Activated T-cell treated with anti-CD3 and anti-CD28 coated beads, Interleukin-2, amount 50 U/mL, for 72 hours (primary cell): ENCODE measurements around the gene FAM3C. TPM values are rescaled to one million over a fixed set of nuclear protein-coding genes. Genes with fewer than 3 reads are reported as not detected.
"Not testable (repeated sequence)": the region's sequence is repeated elsewhere in the genome, so short reads cannot be mapped to it uniquely, and the experiment has no call there.

Source experiments
- ATAC-seq, 2 donors: fragments of 150-1000 bp; cut with Tn5 transposase; replicated peaks in 1 of 2; 2 replicates each; pipeline ENCODE4 v1.10.0; 2021; ENCODE audit warnings: moderate library complexity in 2 of 2, mild to moderate bottlenecking in 1 of 2
- DNase-seq, 2 donors: peaks; one replicate each; pipeline ENCODE4 v3.0.0; 2021 to 2022; ENCODE audit warnings: mixed read lengths in 1 of 2
- H3K27ac Mint-ChIP-seq: one replicate; pipeline ENCODE4 v1.8.0; 2022; ENCODE audit warnings: mild to moderate bottlenecking, moderate library complexity, mixed read lengths
- H3K27me3 Mint-ChIP-seq: one replicate; pipeline ENCODE4 v1.8.0; 2022; ENCODE audit warnings: low read depth, mixed read lengths
- H3K36me3 Mint-ChIP-seq, 2 donors: one replicate each; pipeline ENCODE4 v1.8.0; 2022; ENCODE audit warnings: mixed read lengths in 2 of 2, mild to moderate bottlenecking in 1 of 2; ENCODE audit not compliant: insufficient read depth in 2 of 2
- H3K4me1 Mint-ChIP-seq: one replicate; pipeline ENCODE4 v1.8.0; 2022; ENCODE audit warnings: low read depth, mixed read lengths
- H3K4me3 Mint-ChIP-seq, 2 donors: one replicate each; pipeline ENCODE4 v1.8.0; 2022; ENCODE audit warnings: mild to moderate bottlenecking in 2 of 2, mixed read lengths in 2 of 2, moderate library complexity in 2 of 2
- H3K9me3 Mint-ChIP-seq, 2 donors: one replicate each; pipeline ENCODE4 v1.8.0; 2022; ENCODE audit warnings: mixed read lengths in 2 of 2
- total RNA-seq, 2 donors: library from RNA; stranded (reverse); gene quantifications; one replicate each; pipeline ENCODE4 v1.2.3, GENCODE V29; 2022

Gene FAM3C
- total RNA-seq, 2 donors from 2014 or later, result 22.2 to 27.1 TPM

DNA sequence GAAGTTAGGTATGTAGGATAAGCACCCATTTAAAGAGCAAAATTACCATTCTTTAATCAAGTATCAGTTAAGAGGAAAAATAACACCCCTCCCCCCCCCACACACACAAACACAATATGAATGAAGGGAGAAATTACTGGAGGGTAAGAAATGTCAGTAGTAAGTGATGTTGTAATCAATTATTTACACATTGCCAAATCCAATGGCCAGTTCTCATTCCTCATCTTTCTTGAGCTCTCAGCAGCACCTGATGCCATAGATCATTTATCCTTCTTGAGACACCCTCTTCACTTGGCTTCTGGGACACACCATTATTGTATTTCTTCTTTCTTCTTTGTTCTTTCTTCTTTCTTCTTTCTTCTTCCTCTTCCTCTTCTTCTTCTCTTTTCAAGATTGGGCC is 33.7 kb upstream of the FAM3C start:
- Mint-ChIP-seq H3K9me3 (peaks cover 0 to 2% of the 10 kb centered on the region in 2 donors), H3K27ac (no peak overlapping the region), H3K36me3 (no peaks in the 10 kb centered on the region), H3K4me1 (no peaks in the 10 kb centered on the region), H3K4me3 (no peak overlapping the region), H3K27me3 (peaks cover under 1% of the 10 kb centered on the region)
- DNase-seq (no peak), ATAC-seq (no peak)

DNA sequence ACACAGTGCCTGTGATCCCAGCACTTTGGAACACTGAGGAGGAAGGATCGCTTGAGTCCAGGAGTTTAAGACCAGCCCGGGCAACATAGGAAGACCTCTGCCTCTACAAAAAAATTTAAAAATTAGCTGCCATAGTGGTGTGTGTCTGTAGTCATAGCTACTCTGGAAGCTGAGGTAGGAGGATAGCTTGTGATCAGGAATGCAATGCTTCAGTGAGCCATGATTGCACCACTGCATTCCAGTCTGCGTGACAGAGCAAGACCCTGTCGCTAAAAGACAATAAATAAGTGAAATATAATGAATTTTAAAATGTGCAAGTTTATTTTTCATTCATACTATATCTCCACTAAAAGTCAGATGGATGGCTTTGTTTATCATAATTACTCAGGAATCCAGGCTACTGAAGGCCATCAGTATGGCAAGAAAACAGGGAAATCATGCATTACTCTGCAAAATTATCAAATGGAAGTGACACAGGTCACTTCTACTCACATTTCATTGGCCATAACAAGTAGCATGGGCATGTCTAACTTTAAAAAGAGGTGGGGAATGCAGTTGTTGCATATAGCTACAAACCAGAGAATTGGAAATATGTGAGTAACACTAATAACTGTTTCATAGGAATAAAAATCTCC is 32.9 kb upstream of the FAM3C start:
- Mint-ChIP-seq H3K9me3 (peaks cover 0 to 2% of the 10 kb centered on the region in 2 donors), H3K27ac (no peak overlapping the region), H3K36me3 (no peaks in the 10 kb centered on the region), H3K4me3 (no peak overlapping the region), H3K27me3 (peaks cover 8% of the 10 kb centered on the region), H3K4me1 (no peaks in the 10 kb centered on the region)
- no peak for DNase-seq
- ATAC-seq, result no peak

- H3K36me3 Mint-ChIP-seq, H3K27ac Mint-ChIP-seq, DNase-seq, ATAC-seq, H3K4me1 Mint-ChIP-seq, H3K4me3 Mint-ChIP-seq, H3K27me3 Mint-ChIP-seq, H3K9me3 Mint-ChIP-seq: not testable (repeated sequence)
These were observed 25.6 kb upstream of the FAM3C start for GRCh38 chr7:121421743-121422142.

- no peak overlapping the region for H3K27ac Mint-ChIP-seq
- no peaks in the 10 kb centered on the region for H3K9me3 Mint-ChIP-seq
- ATAC-seq, result no peak
- no peak overlapping the region for H3K4me3 Mint-ChIP-seq
- H3K27me3 Mint-ChIP-seq, result peaks cover 8% of the 10 kb centered on the region
- DNase-seq, result no peak
- H3K36me3 Mint-ChIP-seq, result no peaks in the 10 kb centered on the region
- no peaks in the 10 kb centered on the region for H3K4me1 Mint-ChIP-seq
These were observed 24.9 kb upstream of the FAM3C start for GRCh38 chr7:121420976-121421375.

DNA sequence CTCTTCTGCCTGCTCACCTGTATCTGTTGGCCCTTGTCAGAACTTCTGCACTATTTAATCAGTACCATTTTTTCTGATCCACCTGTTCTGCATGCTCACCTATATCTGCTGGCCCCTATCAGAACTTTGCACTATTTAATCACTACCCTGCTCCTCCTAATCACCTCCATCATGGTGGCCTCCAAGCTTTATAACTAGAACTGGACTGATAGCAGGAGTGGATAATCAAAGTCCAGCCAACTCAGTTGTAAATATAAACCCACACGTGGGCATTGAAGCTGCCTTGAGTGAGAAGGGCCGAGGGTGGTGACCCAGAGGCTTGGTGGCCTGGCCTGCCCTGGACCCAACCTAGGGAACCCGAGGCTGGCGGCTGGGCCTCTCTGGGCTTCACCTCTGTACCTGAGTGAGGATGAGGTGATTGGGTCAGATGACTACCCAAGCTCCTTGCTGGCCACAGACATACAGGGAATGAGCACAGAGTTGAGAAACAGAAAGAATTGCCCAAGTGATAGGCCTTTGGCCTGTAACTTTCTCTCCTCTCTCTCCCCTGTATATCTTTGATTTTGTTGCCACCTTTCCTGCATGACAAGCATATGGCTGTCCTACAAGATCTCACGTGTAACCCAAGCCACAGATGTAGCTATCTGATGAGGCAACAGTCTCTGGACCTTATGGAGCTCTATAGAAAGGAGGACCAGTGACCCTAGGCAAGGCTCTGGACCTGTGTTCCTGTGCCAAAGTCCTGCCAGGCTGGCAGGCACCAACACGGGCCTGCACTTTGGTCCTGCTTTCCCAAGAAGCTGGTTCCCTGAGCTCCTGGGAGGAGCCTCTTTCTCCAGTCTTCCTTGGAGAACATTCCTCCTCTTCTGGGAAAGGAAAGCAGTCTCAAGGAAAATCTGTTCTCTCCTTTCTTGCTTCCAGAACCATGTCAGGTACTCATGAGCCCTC is 23.4 kb upstream of the FAM3C start:
- H3K27me3 Mint-ChIP-seq, result peaks cover 5% of the 10 kb centered on the region
- H3K4me3 Mint-ChIP-seq, result no peak overlapping the region
- no peak for DNase-seq
- H3K9me3 Mint-ChIP-seq, result no peaks in the 10 kb centered on the region
- ATAC-seq, result no peak
- H3K36me3 Mint-ChIP-seq, result no peaks in the 10 kb centered on the region
- no peak overlapping the region for H3K27ac Mint-ChIP-seq
- no peaks in the 10 kb centered on the region for H3K4me1 Mint-ChIP-seq

DNA sequence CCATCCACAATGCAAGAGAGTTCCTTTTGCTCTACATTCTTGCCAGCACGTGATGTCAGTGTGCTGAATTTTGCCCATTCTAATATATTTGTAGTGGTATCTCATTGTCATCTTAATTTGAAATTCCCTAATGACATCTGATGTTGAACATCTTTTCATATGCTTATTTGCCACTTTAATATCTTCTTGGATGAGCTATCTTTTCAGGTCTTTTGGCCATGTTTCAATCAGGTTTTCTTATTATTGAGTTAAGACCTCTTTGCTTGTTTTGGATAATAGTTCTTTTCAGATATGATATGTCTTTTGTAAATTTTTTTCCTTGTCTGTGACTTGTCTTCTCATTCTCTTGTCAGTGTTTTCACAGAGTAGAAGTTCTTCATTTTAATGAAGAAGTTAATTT is 20.4 kb upstream of the FAM3C start:
- peaks cover 18% of the 10 kb centered on the region for H3K27me3 Mint-ChIP-seq
- no peaks in the 10 kb centered on the region for H3K9me3 Mint-ChIP-seq
- no peak overlapping the region for H3K27ac Mint-ChIP-seq
- no peaks in the 10 kb centered on the region for H3K36me3 Mint-ChIP-seq
- no peak overlapping the region for H3K4me3 Mint-ChIP-seq
- ATAC-seq (no peak), DNase-seq (no peak)
- H3K4me1 Mint-ChIP-seq, result peaks cover 1% of the 10 kb centered on the region

- ATAC-seq (no peak), DNase-seq (no peak)
- peaks cover 11% of the 10 kb centered on the region for H3K4me1 Mint-ChIP-seq
- H3K9me3 Mint-ChIP-seq, result no peaks in the 10 kb centered on the region
- H3K27ac Mint-ChIP-seq, result no peak overlapping the region
- no peak overlapping the region for H3K4me3 Mint-ChIP-seq
- no peaks in the 10 kb centered on the region for H3K36me3 Mint-ChIP-seq
- peaks cover 18% of the 10 kb centered on the region for H3K27me3 Mint-ChIP-seq
These were observed 18.3 kb upstream of the FAM3C start for GRCh38 chr7:121414436-121414835.

DNA sequence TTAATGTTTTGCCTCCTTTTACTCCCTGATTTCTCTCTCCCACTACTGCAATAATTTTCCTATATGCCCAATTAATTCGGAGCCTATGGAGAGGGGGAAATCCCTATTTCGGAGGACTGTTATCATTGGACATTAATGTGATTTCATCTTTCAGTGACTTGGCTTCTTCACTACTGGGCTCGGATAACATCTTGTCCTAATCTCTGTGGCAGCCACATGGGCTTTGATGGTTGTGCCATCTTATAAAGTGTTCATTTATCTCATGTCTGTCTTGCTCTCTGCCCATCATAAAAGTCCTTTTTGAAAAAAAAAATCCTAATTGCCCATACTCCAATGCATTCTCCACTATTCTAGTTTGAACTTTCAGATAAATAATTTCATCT is 15.5 kb upstream of the FAM3C start:
- no peak overlapping the region for H3K4me3 Mint-ChIP-seq
- H3K27me3 Mint-ChIP-seq, result peaks cover 30% of the 10 kb centered on the region
- no peak for ATAC-seq
- no peaks in the 10 kb centered on the region for H3K9me3 Mint-ChIP-seq
- peaks cover 11% of the 10 kb centered on the region for H3K4me1 Mint-ChIP-seq
- H3K27ac Mint-ChIP-seq, result no peak overlapping the region
- DNase-seq, result no peak
- no peaks in the 10 kb centered on the region for H3K36me3 Mint-ChIP-seq

GRCh38 chr7:121410829-121411596 is 14.9 kb upstream of the FAM3C start:
- Mint-ChIP-seq H3K4me3 (peak overlapping the region in 1 of 2 donors; percentile 40), H3K27ac (peak overlapping the region; percentile 66), H3K27me3 (peaks cover 30% of the 10 kb centered on the region), H3K4me1 (peaks cover 11% of the 10 kb centered on the region), H3K9me3 (no peaks in the 10 kb centered on the region), H3K36me3 (no peaks in the 10 kb centered on the region)
- no peak for DNase-seq
- no peak for ATAC-seq

DNA sequence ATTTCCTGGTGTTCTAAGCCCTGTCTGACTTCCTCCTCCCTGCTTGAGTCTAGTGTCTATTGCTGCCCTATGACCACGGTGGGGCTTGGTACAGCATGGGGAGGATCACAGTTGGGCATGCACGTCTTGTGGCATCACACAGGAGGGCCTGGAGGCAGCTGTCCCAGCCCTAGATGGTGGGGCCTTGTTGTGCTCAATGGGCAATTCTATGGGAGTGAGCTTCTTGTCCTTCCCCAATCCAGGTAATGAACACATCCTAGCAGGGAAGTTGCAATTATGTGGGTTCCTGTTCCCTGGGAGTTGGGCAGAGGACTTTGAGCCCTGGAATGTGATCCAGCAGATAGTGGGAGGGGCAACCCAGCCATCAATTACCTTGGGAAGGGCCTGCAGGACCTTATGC is 10.8 kb upstream of the FAM3C start:
- Mint-ChIP-seq H3K27me3 (peaks cover 16% of the 10 kb centered on the region), H3K4me3 (no peak overlapping the region), H3K27ac (no peak overlapping the region), H3K4me1 (peaks cover 16% of the 10 kb centered on the region), H3K36me3 (no peaks in the 10 kb centered on the region), H3K9me3 (no peaks in the 10 kb centered on the region)
- ATAC-seq, result no peak
- no peak for DNase-seq

DNA sequence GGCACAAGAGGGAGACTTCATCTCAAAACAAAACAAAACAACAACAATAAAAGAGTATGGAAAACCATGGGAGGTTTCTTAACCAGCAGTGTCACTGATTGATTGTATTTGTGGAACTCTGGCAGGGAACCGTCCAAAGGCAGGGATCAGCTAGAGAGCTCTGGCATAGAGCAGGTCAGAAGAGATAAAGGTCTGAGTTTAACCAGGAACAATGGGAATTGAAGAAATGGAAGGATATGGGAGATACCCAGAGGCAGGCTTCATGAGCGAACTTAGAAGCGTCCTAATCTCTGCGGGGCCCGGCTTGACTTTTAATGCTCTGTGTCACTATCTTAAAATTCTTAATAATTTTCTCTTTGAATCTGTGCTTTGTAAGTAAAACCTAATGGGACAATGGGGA is 10.4 kb upstream of the FAM3C start:
- Mint-ChIP-seq H3K36me3 (no peaks in the 10 kb centered on the region), H3K9me3 (no peaks in the 10 kb centered on the region), H3K4me3 (no peak overlapping the region), H3K4me1 (peaks cover 14% of the 10 kb centered on the region), H3K27me3 (peaks cover 11% of the 10 kb centered on the region), H3K27ac (no peak overlapping the region)
- ATAC-seq, result no peak
- DNase-seq, result no peak

DNA sequence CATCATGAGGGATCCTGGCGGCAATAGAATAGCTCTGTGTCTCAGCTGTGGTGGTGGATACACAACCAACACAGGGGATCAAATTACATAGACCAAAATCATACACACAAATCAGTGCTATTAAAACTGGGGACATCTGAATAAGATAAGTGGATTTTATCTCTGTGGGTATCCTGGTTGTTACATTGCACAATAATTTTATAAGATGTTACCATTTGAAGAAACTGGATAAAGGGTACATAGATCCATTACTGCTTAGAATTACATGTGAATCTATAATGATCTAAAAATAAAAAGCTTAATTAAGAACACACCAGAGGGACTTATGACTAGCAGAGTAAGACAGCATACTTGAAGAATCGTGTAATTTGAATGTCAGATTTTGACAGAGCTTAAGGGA is 8.2 kb upstream of the FAM3C start:
- peaks cover 4% of the 10 kb centered on the region for H3K4me1 Mint-ChIP-seq
- no peaks in the 10 kb centered on the region for H3K9me3 Mint-ChIP-seq
- DNase-seq (no peak), ATAC-seq (no peak)
- H3K4me3 Mint-ChIP-seq, result no peak overlapping the region
- H3K27me3 Mint-ChIP-seq, result peaks cover 11% of the 10 kb centered on the region
- H3K27ac Mint-ChIP-seq, result no peak overlapping the region
- no peaks in the 10 kb centered on the region for H3K36me3 Mint-ChIP-seq

DNA sequence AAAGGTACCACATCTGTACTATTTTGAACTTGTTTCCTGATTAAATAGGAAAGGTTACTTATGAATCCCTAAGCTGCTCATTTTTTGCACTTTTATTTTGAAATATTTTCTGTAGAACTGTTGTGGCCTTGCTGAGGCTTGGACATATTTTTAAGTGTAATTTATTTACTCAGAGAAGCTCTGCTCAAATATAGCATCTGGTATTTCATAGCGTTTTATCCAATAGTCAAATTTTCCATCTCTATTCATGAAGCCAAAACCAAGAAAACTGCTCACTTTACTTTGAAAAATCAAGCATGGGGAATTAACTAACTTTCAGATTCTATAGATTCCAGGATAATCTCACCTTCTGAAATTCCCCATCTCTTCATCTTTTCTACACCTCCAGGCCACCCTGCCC is 6.6 kb upstream of the FAM3C start:
- peaks cover 8% of the 10 kb centered on the region for H3K27me3 Mint-ChIP-seq
- H3K27ac Mint-ChIP-seq, result no peak overlapping the region
- ATAC-seq (no peak), DNase-seq (no peak)
- H3K36me3 Mint-ChIP-seq, result no peaks in the 10 kb centered on the region
- H3K4me1 Mint-ChIP-seq, result peaks cover 4% of the 10 kb centered on the region
- no peak overlapping the region for H3K4me3 Mint-ChIP-seq
- H3K9me3 Mint-ChIP-seq, result no peaks in the 10 kb centered on the region
